ENCODE data around the gene SUSD1. TPM values are rescaled to one million over a fixed set of nuclear protein-coding genes. Genes with fewer than 3 reads are reported as not detected.

Gene SUSD1
- total RNA-seq, 6 donors from 2014 or later: 15.5 to 29.5 (median 20.4) TPM

- no peaks in the 10 kb centered on the region for H3K9me3 ChIP-seq
- TF ChIP-seq EP300 (IDR thresholded peaks at IDR 0.05) (no peak), POLR2AphosphoS5 (IDR thresholded peaks at IDR 0.05) (no peak), CTCF (IDR thresholded peaks at IDR 0.05) (no peak), POLR2A (IDR thresholded peaks at IDR 0.05) (no peak)
- no peaks in the 10 kb centered on the region for H3K36me3 ChIP-seq
- no peaks in the 10 kb centered on the region for H3K4me1 ChIP-seq
- ATAC-seq (ENCODE audit: low FRiP score in 2 of 2): no peak
- H3K4me3 ChIP-seq: no peak overlapping the region
- DNase-seq: no peak
- H3K27me3 ChIP-seq: no peaks in the 10 kb centered on the region
- 56 to 78% methylated on average over 3 of the region's 3 CpGs for WGBS, 2 donors
- no peak overlapping the region for H3K27ac ChIP-seq
Measured at GRCh38 chr9:112084334-112084733, 90.8 kb downstream of the SUSD1 start.

- H3K27me3 ChIP-seq: no peaks in the 10 kb centered on the region
- WGBS, 2 donors: 63 to 81% methylated on average over 7 of the region's 7 CpGs
- no peaks in the 10 kb centered on the region for H3K36me3 ChIP-seq
- H3K9me3 ChIP-seq: no peaks in the 10 kb centered on the region
- no peak overlapping the region for H3K4me3 ChIP-seq
- ATAC-seq (ENCODE audit: low FRiP score in 2 of 2) (no peak), DNase-seq (no peak)
- H3K27ac ChIP-seq: no peak overlapping the region
- H3K4me1 ChIP-seq: peaks cover 0 to under 1% (median 0%) of the 10 kb centered on the region in 4 donors
- no peak for TF ChIP-seq POLR2A (IDR thresholded peaks at IDR 0.05)
Measured at GRCh38 chr9:112081918-112082729, 93.0 kb downstream of the SUSD1 start.

GRCh38 chr9:112080831-112081542 lies 94.1 kb downstream of the SUSD1 start:
- DNase-seq (no peak), ATAC-seq (ENCODE audit: low FRiP score in 2 of 2) (no peak)
- Histone ChIP-seq H3K27ac (no peak overlapping the region), H3K9me3 (no peaks in the 10 kb centered on the region), H3K4me1 (peaks cover 0 to 4% (median 0%) of the 10 kb centered on the region in 4 donors), H3K4me3 (no peak overlapping the region), H3K36me3 (no peaks in the 10 kb centered on the region), H3K27me3 (no peaks in the 10 kb centered on the region)
- TF ChIP-seq CTCF (IDR thresholded peaks at IDR 0.05) (no peak), EP300 (IDR thresholded peaks at IDR 0.05) (no peak), POLR2A (IDR thresholded peaks at IDR 0.05) (no peak), POLR2AphosphoS5 (IDR thresholded peaks at IDR 0.05) (no peak)
- 84 to 90% methylated on average over 5 of the region's 5 CpGs for WGBS, 2 donors

GRCh38 chr9:112078432-112078831 lies 96.7 kb downstream of the SUSD1 start:
- DNase-seq: no peak
- TF ChIP-seq CTCF (IDR thresholded peaks at IDR 0.05): no peak
- TF ChIP-seq EP300 (IDR thresholded peaks at IDR 0.05): no peak
- 50 to 67% methylated on average over 6 of the region's 6 CpGs for WGBS, 2 donors

GRCh38 chr9:112076814-112077213 lies 98.3 kb downstream of the SUSD1 start:
- no peak overlapping the region for H3K4me3 ChIP-seq
- no peaks in the 10 kb centered on the region for H3K9me3 ChIP-seq
- DNase-seq (no peak), ATAC-seq (ENCODE audit: low FRiP score in 2 of 2) (no peak)
- peak overlapping the region in 1 of 4 donors; percentile 14 for H3K27ac ChIP-seq
- H3K4me1 ChIP-seq: peaks cover 17 to 20% (median 20%) of the 10 kb centered on the region in 4 donors
- TF ChIP-seq POLR2AphosphoS5 (IDR thresholded peaks at IDR 0.05) (no peak), EP300 (IDR thresholded peaks at IDR 0.05) (no peak), CTCF (IDR thresholded peaks at IDR 0.05) (no peak), POLR2A (IDR thresholded peaks at IDR 0.05) (no peak)
- no peaks in the 10 kb centered on the region for H3K36me3 ChIP-seq
- no peaks in the 10 kb centered on the region for H3K27me3 ChIP-seq
- 73 to 76% methylated on average over 7 of the region's 7 CpGs for WGBS, 2 donors

More at GRCh38 chr9:112078432-112078831, 96.7 kb downstream of the SUSD1 start:
- no peaks in the 10 kb centered on the region for H3K27me3 ChIP-seq
- no peak overlapping the region for H3K4me3 ChIP-seq
- no peak overlapping the region for H3K27ac ChIP-seq
- H3K4me1 ChIP-seq: peaks cover 14 to 17% (median 16%) of the 10 kb centered on the region in 4 donors
- H3K36me3 ChIP-seq: no peaks in the 10 kb centered on the region
- H3K9me3 ChIP-seq: no peaks in the 10 kb centered on the region
- no peak for ATAC-seq (ENCODE audit: low FRiP score in 2 of 2)

Data from upper lobe of left lung (tissue), 6 donors.